NCI-H1417 treated with DMSO at 0.1 percent for 48 hours (cell line): Measurements from ENCODE around the gene ZNF334.

Experiments used
- DNase-seq: peaks from one replicate; lab custom pipeline; 2025; lab: John Stamatoyannopoulos, UW

ZNF334 gene

GRCh38 chr20:46485431-46485830, 27.9 kb downstream of the ZNF334 start:
- no peak for DNase-seq

DNA sequence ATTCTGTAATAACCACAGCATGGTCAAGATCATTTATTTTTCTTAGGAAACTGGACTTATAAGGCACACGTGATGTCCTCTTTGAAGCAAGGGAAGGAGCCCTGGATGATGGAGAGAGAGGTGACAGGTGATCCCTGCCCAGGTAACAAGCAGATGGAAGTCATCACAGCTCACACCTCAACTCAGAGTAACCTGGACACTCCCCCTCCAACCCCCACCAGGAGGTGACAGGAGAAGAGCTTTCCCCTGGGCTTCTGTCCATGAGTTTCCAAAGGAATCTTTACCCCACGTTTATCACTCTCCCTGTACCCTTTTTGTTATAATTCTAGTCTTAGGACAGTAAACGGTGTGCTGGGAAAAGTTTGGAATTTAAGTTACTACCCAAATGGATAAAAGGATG, 28.4 kb downstream of the ZNF334 start:
- no peak for DNase-seq

- no peak for DNase-seq
Measured at GRCh38 chr20:46483879-46484278, 29.5 kb downstream of the ZNF334 start.

GRCh38 chr20:46482864-46483263, 30.5 kb downstream of the ZNF334 start:
- DNase-seq = no peak

- DNase-seq = no peak
Measured at GRCh38 chr20:46477640-46478039, 35.7 kb downstream of the ZNF334 start.

- no peak for DNase-seq
Measured at GRCh38 chr20:46477225-46477624, 36.1 kb downstream of the ZNF334 start.

DNA sequence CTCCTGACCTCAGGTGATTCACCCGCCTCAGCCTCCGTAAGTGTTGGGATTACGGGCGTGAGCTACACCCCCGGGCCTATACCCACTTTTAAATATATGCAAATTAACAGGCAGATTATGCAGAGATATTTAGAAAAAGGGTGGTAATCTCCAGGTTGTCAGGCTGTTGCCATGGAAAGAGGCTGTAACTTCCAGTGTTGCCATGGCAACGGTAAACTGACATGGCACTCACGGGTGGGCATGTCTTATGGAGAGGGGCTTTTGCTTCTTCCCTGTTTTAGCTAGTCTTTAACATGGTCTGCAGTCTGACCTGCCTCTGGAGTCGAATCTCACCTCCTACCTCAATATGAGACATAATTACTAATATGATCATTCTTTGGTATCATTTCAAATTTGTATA, 44.9 kb downstream of the ZNF334 start:
- no peak for DNase-seq

DNA sequence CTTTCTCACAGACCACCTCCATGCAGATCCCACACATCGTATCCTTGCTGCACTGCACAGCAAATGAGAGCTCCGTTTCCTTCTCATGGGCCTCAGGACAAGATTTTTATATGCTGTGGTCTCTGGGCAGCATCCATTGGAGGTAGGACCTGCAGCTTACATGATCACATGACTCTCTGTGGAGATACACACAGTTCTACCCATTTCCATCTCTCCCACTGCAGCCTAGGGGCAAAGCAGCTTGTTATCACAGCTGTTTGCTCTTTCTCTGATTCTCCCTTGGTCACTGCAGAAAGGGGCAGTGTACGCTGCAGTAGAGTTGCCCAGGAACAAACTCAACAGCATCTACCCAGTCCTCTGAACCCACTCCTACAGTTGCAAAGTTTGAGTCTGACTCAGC, 48.9 kb downstream of the ZNF334 start:
- DNase-seq = no peak

DNA sequence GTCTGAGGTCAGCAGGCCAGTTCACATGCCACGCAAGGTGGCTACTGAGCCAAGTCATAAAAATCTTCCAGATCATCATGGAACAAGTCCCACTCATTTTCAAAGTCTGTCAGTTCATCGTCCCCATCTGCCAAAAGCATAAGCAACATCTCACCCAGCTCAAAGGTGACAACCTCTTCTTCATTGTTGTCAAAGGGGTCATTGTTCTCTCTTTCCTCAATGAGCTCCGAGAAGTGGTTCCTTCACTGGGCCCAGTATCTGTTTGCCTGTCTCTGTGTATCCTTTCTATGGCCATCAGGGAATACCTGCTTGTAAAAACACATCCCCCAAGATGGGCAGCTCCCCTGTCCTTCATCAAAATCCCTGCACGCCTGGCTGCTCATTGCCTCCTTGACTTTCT, 49.5 kb downstream of the ZNF334 start:
- DNase-seq = no peak

GRCh38 chr20:46461808-46462207, 51.6 kb downstream of the ZNF334 start:
- no peak for DNase-seq

GRCh38 chr20:46458866-46459750, 54.3 kb downstream of the ZNF334 start:
- DNase-seq = no peak

GRCh38 chr20:46456255-46457028, 56.9 kb downstream of the ZNF334 start:
- DNase-seq = no peak

- DNase-seq = no peak
Measured at GRCh38 chr20:46455729-46456128, 57.6 kb downstream of the ZNF334 start.
